A673 (cell line): ENCODE results near the gene MRPL22.

Experiments
- EZH2 ChIP-seq: fragments of 200-600 bp; sonication (generic); IDR thresholded peaks from 2 replicates; pipeline ENCODE4 v1.6.1; 2017; ENCODE audit warnings: borderline replicate concordance, low read depth, mild to moderate bottlenecking, mixed read lengths, antibody characterized with exemption, low read length; ENCODE audit not compliant: poor library complexity, severe bottlenecking
- TF ChIP-seq, protein P1 (sequence below): fragments of 300-800, 200-600 bp; sonication (generic); conservative IDR thresholded peaks from 2 replicates; pipeline ENCODE4 v1.5.1; 2017; ENCODE audit warnings: low read depth, mild to moderate bottlenecking, antibody characterized with exemption, low read length, moderate library complexity, mixed read lengths

DNA sequence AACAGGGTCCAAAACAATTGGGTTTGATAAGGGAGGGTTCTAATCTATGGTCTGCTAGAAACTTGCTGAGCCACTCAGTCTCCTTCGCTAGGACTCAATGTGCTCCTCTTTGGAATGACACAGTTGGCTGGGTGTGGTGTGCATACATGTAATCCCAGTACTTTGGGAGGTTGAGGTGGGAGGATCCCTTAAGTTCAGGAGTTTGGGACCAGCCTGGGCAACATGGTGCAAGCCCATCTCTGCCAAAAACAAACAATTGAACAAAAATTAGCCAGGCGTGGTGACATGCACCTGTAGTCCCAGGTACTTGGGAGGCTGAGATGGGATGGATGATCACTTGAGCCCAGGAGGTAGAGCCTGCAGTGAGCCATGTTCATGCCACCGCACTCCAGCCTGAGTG, 70.0 kb downstream of the MRPL22 start:
- TF ChIP-seq, protein P1, sequence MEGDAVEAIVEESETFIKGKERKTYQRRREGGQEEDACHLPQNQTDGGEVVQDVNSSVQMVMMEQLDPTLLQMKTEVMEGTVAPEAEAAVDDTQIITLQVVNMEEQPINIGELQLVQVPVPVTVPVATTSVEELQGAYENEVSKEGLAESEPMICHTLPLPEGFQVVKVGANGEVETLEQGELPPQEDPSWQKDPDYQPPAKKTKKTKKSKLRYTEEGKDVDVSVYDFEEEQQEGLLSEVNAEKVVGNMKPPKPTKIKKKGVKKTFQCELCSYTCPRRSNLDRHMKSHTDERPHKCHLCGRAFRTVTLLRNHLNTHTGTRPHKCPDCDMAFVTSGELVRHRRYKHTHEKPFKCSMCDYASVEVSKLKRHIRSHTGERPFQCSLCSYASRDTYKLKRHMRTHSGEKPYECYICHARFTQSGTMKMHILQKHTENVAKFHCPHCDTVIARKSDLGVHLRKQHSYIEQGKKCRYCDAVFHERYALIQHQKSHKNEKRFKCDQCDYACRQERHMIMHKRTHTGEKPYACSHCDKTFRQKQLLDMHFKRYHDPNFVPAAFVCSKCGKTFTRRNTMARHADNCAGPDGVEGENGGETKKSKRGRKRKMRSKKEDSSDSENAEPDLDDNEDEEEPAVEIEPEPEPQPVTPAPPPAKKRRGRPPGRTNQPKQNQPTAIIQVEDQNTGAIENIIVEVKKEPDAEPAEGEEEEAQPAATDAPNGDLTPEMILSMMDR: no peak
- TF ChIP-seq EZH2: no peak
